Tibial nerve (tissue), 4 donors: Measurements from ENCODE around the gene SLC9A3.

Experiments
- EP300 ChIP-seq, 2 donors: sonication (generic); formaldehyde crosslinking; IDR thresholded peaks; one replicate each; pipeline ENCODE4 v1.6.1; 2017; ENCODE audit warnings: antibody characterized with exemption in 2 of 2, mild to moderate bottlenecking in 1 of 2
- POLR2A ChIP-seq, 2 donors: fragments of 450-650 bp; IDR thresholded peaks; one replicate each; pipeline ENCODE4 v1.6.1; 2017; ENCODE audit warnings: antibody characterized with exemption in 2 of 2, mild to moderate bottlenecking in 2 of 2, moderate library complexity in 2 of 2
- TF ChIP-seq, protein P1 (sequence below), 5 experiments: fragments of 200-600 bp in 3 of 5; fragments of 450-650 bp in 2 of 5; sonication (generic) in 3 of 5; IDR thresholded peaks; one replicate each; pipeline ENCODE4 v1.5.1; 2016 to 2019; ENCODE audit warnings: antibody characterized with exemption in 5 of 5, mild to moderate bottlenecking in 3 of 5, moderate library complexity in 2 of 5

DNA sequence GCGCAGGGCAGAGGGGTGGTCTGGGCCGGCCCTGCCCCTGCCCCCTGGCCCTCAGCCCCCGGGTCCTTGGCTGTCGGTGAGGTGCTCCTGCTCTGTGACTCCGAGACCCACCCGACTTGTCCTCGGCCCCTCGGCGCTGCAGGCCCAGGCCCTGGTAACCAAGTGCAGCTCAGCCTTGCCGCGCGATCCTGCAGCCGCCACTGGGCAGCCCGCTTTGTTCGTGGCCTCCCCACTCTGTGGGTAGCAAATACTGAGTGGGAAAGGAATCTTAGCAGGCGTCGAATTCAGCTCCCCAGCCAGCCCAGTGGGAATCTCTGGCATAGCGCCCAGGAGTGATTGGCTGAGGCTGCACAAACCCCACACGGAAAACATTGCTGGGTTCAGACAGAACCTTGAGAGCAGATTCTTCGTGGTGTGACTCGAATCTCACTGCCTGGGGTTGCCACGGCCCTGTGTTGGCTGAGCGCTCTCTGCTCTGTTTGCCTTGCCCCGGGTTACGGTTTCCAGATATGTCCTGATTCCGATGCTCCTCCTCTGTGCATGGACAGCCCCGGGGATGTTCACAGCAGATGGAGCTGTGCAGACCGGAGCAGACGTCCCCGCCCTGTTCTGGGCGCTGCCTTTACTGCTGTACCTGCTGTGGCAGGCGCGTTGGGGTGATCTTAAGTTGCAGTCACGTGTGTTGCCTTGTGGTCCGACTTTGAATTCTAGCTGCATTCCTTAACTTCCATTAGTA is 94.6 kb downstream of the SLC9A3 start:
- TF ChIP-seq, protein P1, sequence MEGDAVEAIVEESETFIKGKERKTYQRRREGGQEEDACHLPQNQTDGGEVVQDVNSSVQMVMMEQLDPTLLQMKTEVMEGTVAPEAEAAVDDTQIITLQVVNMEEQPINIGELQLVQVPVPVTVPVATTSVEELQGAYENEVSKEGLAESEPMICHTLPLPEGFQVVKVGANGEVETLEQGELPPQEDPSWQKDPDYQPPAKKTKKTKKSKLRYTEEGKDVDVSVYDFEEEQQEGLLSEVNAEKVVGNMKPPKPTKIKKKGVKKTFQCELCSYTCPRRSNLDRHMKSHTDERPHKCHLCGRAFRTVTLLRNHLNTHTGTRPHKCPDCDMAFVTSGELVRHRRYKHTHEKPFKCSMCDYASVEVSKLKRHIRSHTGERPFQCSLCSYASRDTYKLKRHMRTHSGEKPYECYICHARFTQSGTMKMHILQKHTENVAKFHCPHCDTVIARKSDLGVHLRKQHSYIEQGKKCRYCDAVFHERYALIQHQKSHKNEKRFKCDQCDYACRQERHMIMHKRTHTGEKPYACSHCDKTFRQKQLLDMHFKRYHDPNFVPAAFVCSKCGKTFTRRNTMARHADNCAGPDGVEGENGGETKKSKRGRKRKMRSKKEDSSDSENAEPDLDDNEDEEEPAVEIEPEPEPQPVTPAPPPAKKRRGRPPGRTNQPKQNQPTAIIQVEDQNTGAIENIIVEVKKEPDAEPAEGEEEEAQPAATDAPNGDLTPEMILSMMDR (IDR thresholded peaks at IDR 0.05): no peak
- TF ChIP-seq POLR2A (IDR thresholded peaks at IDR 0.05): no peak
- no peak for TF ChIP-seq EP300 (IDR thresholded peaks at IDR 0.05)
